K562 (cell line): ENCODE measurements around the gene SPAG17. TPM values are rescaled to one million over a fixed set of nuclear protein-coding genes. Genes with fewer than 3 reads are reported as not detected.

Source experiments
- ATAC-seq: fragments of 200-7000 bp; cut with Tn5 transposase; 3 replicates; pipeline ENCODE4 v1.9.1; 2020; ENCODE audit warnings: moderate library complexity
- BruUV-seq: library from RNA; stranded (reverse); fragments of 400-500 nt; replicated peaks from 2 replicates; lab custom pipeline; 2021; lab: Mats Ljungman, UMichigan
- CTCF ChIA-PET: fragments of 300-600 bp; formaldehyde crosslinking; extraction: SDS; loops from one replicate; lab custom pipeline; 2021; ENCODE audit warnings: low intra/inter-chr PET ratio; lab: Yijun Ruan, JAX
- POLR2A ChIA-PET: fragments of 300-600, 350-650 bp; sonication (Branson Sonifier 250); formaldehyde crosslinking; extraction: SDS; loops from one replicate; lab custom pipeline; 2021; ENCODE audit warnings: antibody characterized with exemption, inconsistent platforms; lab: Yijun Ruan, JAX
- DNase-seq, 4 experiments: peaks; one replicate each; pipeline versions ENCODE4 v3.0.0 to v3.0.0-alpha.2; 2011 to 2018; ENCODE audit warnings: low spot score in 3 of 4, mixed read lengths in 3 of 4; ENCODE audit errors: extremely low read depth in 1 of 4
- FAIRE-seq: peaks from 2 replicates; lab custom pipeline; 2011; peaks lifted over from hg19 to GRCh38; lab: Jason Lieb, UNC
- H2AFZ ChIP-seq: 2 replicates; pipeline ENCODE4 v1.6.0; 2011; ENCODE audit warnings: low read depth, low read length, control low read depth, inconsistent platforms
- H3K27ac ChIP-seq: fragments of 200-600 bp; 3 replicates; pipeline ENCODE4 v1.8.0; 2011; ENCODE audit warnings: low read depth, mild to moderate bottlenecking, control low read depth, inconsistent platforms, low read length, moderate library complexity, mixed read lengths; ENCODE audit errors: extremely low read depth
- H3K27me3 ChIP-seq, 2 experiments: fragments of 300-600 bp in 1 of 2; 2 replicates in 1 of 2; 3 replicates in 1 of 2; pipeline versions ENCODE4 v1.6.0 to v1.8.0; 2011; ENCODE audit warnings: inconsistent platforms in 2 of 2, low read length in 2 of 2, mild to moderate bottlenecking in 1 of 2, mixed read lengths in 1 of 2, moderate library complexity in 1 of 2; ENCODE audit not compliant: control insufficient read depth in 2 of 2, insufficient read depth in 2 of 2
- H3K36me3 ChIP-seq: fragments of 300-600 bp; 3 replicates; pipeline ENCODE4 v1.8.0; 2011; ENCODE audit warnings: mild to moderate bottlenecking, low read length, inconsistent platforms; ENCODE audit not compliant: control insufficient read depth, insufficient read depth
- H3K4me1 ChIP-seq, 2 experiments: fragments of 200-600 bp in 1 of 2; replicated peaks in 1 of 2; 2 replicates in 1 of 2; 3 replicates in 1 of 2; pipeline versions ENCODE4 v1.5.1 to v1.8.0; 2011; ENCODE audit warnings: inconsistent platforms in 2 of 2, low read length in 2 of 2, mild to moderate bottlenecking in 1 of 2, mixed read lengths in 1 of 2, moderate library complexity in 1 of 2; ENCODE audit not compliant: control insufficient read depth in 2 of 2, insufficient read depth in 2 of 2
- H3K4me2 ChIP-seq: 2 replicates; pipeline ENCODE4 v1.6.1; 2011; ENCODE audit warnings: low read length, control low read depth, inconsistent platforms, mixed read lengths; ENCODE audit not compliant: insufficient read depth
- H3K4me3 ChIP-seq: fragments of 200-600 bp; sonication (generic), shearing (Covaris generic); 2 replicates; pipeline ENCODE4 v1.5.1; 2016; ENCODE audit warnings: control low read depth, inconsistent platforms
- H3K79me2 ChIP-seq: fragments of 200-600 bp; 3 replicates; pipeline ENCODE4 v1.8.0; 2011; ENCODE audit warnings: low read length, inconsistent platforms; ENCODE audit not compliant: control insufficient read depth, insufficient read depth
- H3K9ac ChIP-seq, 2 experiments: 2 replicates each; pipeline versions ENCODE4 v1.6.0 to v1.6.1; 2011; ENCODE audit warnings: low read depth in 2 of 2, low read length in 2 of 2, control low read depth in 1 of 2, inconsistent platforms in 1 of 2, mild to moderate bottlenecking in 1 of 2, mixed read lengths in 1 of 2; ENCODE audit not compliant: insufficient read depth in 1 of 2
- H3K9me1 ChIP-seq: one replicate; pipeline ENCODE4 v1.6.0; 2011; ENCODE audit warnings: inconsistent platforms, mild to moderate bottlenecking, low read length, moderate library complexity; ENCODE audit not compliant: control insufficient read depth, insufficient read depth
- H3K9me3 ChIP-seq: replicated peaks from 2 replicates; pipeline ENCODE4 v1.5.1; 2011; ENCODE audit warnings: low read depth, low read length, inconsistent platforms; ENCODE audit not compliant: control insufficient read depth, insufficient read depth
- H4K20me1 ChIP-seq: replicated peaks from 2 replicates; pipeline ENCODE4 v1.6.1; 2011; ENCODE audit warnings: low read length, inconsistent platforms, mixed read lengths; ENCODE audit not compliant: control insufficient read depth, insufficient read depth
- ATF3 ChIP-seq, 2 experiments: fragments of 450-650 bp in 1 of 2; sonication (generic) in 1 of 2; formaldehyde crosslinking in 1 of 2; IDR thresholded peaks in 1 of 2; conservative IDR thresholded peaks in 1 of 2; 2 replicates each; pipeline versions ENCODE4 v1.6.1 to v1.8.1; 2016 to 2023; ENCODE audit warnings: mild to moderate bottlenecking in 2 of 2, moderate library complexity in 2 of 2, inconsistent platforms in 1 of 2, missing genetic modification reagents in 1 of 2
- CGGBP1 ChIP-seq: fragments of 250-450 bp; sonication (Bioruptor Pico); IDR thresholded peaks from 2 replicates; pipeline ENCODE4 v1.9.0; 2021; ENCODE audit warnings: mild to moderate bottlenecking
- CTCF ChIP-seq, 3 experiments: IDR thresholded peaks in 2 of 3; conservative IDR thresholded peaks in 1 of 3; 2 replicates each; pipeline ENCODE4 v1.5.1; 2011 to 2012; ENCODE audit warnings: low read length in 3 of 3, mild to moderate bottlenecking in 3 of 3, control low read depth in 2 of 3, improper control_type of control experiment in 1 of 3, inconsistent platforms in 1 of 3, low read depth in 1 of 3, mixed read lengths in 1 of 3, moderate library complexity in 1 of 3; ENCODE audit not compliant: insufficient read depth in 2 of 3
- DIDO1 ChIP-seq: fragments of 450-650 bp; IDR thresholded peaks from 2 replicates; pipeline ENCODE4 v1.6.1; 2016; ENCODE audit warnings: low read depth, missing biosample characterization, missing genetic modification characterization
- FOXA3 ChIP-seq, 2 experiments: fragments of 450-650 bp in 1 of 2; sonication (generic) in 1 of 2; formaldehyde crosslinking; IDR thresholded peaks in 1 of 2; conservative IDR thresholded peaks in 1 of 2; 2 replicates each; pipeline versions ENCODE4 v1.4.0 to v1.8.0; 2020 to 2022; ENCODE audit warnings: mild to moderate bottlenecking in 2 of 2, missing genetic modification reagents in 1 of 2
- FOXO4 ChIP-seq: fragments of 450-650 bp; formaldehyde crosslinking; IDR thresholded peaks from 2 replicates; pipeline ENCODE4 v1.4.0; 2020; ENCODE audit warnings: mild to moderate bottlenecking, moderate library complexity
- KDM2B ChIP-seq: fragments of 250-450 bp; sonication (Bioruptor Pico); IDR thresholded peaks from 2 replicates; pipeline ENCODE4 v1.8.0; 2021; ENCODE audit warnings: mild to moderate bottlenecking, moderate library complexity
- ZC3H4 ChIP-seq: sonication (generic); formaldehyde crosslinking; IDR thresholded peaks from 2 replicates; pipeline ENCODE4 v1.9.0; 2021; ENCODE audit warnings: missing genetic modification reagents, borderline replicate concordance
- ZNF124 ChIP-seq: sonication (generic); formaldehyde crosslinking; IDR thresholded peaks from 2 replicates; pipeline ENCODE4 v1.8.1; 2022; ENCODE audit warnings: missing genetic modification reagents
- WGBS: fragments of 100-300 bp; shearing (Covaris generic); methylation state at CpG from one replicate; pipeline ENCODE4 v1.1.6; 2016; ENCODE audit warnings: low coverage, mixed read lengths; ENCODE audit not compliant: insufficient coverage; ENCODE audit errors: missing lambda C conversion rate; 5-methylcytosine and 5-hydroxymethylcytosine counted together
- in situ Hi-C: fragments of 300-500 bp; cut with MboI; formaldehyde crosslinking; loops from 4 replicates; pipeline ENCODE4 v1.15.0; 2018; ENCODE audit warnings: inconsistent platforms, mixed read lengths
- intact Hi-C: fragments of 100-400 bp; cut with micrococcal nuclease; formaldehyde crosslinking; loops from 2 replicates; pipeline ENCODE4 v1.14.2; 2022
- polyA plus RNA-seq, 8 experiments: library from polyadenylated mRNA; depleted of rRNA in 4 of 8; stranded (reverse) in 5 of 8; unstranded in 3 of 8; fragments of >200 nt; fragmentation: Nextera tagmentation in 2 of 8; fragmentation: Illumina TruSeq in 1 of 8; extraction: Ambion mirVana in 2 of 8; extraction: Trizol in 1 of 8; gene quantifications; 2 replicates each; pipeline versions ENCODE4 v1.2.1 to v1.2.3, GENCODE V29; 2011 to 2014; ENCODE audit warnings: inconsistent platforms in 1 of 8, missing spikeins in 1 of 8
- total RNA-seq, 7 experiments: library from RNA; depleted of rRNA in 6 of 7; stranded (reverse); fragments of >200 nt in 6 of 7; fragmentation: Illumina TruSeq in 2 of 7; extraction: Trizol in 2 of 7; gene quantifications; 2 replicates each; pipeline versions ENCODE4 v1.2.1 to v1.2.3, GENCODE V29; 2011 to 2021; ENCODE audit warnings: low replicate concordance in 1 of 7

The SPAG17 gene
- total and polyA plus RNA-seq, 9 of the 15 experiments (the other 6 are each of a cell fraction or from before 2014, with no cell fraction given) = 0.07 to 2.1 (median 1.5) TPM

- intact Hi-C loops = no loop called here
- H4K20me1 ChIP-seq = no peaks in the 10 kb centered on the region
- no peak for ATAC-seq
- H3K36me3 ChIP-seq = no peaks in the 10 kb centered on the region
- no peak overlapping the region for H3K4me3 ChIP-seq
- DNase-seq = no peak
- in situ Hi-C loops = no loop called here
- no TSS peak for BruUV-seq
- no peak overlapping the region for H2AFZ ChIP-seq
- no peaks in the 10 kb centered on the region for H3K27me3 ChIP-seq
- ChIA-PET POLR2A (no interaction called here), CTCF (no interaction called here)
- H3K9me1 ChIP-seq = no peaks in the 10 kb centered on the region
- WGBS = 0% methylated on average over 6 of the region's 6 CpGs
- FAIRE-seq = no peak
- no peaks in the 10 kb centered on the region for H3K4me1 ChIP-seq
- TF ChIP-seq ZC3H4 (no peak), ATF3 (IDR thresholded peaks at IDR 0.05) (no peak), ATF3 (CRISPR knock-in tag; conservative IDR thresholded peaks at IDR 0.05) (no peak), FOXA3 (CRISPR knock-in tag; conservative IDR thresholded peaks at IDR 0.05 in 1 of 2, IDR thresholded peaks at IDR 0.05 in 1 of 2) (no peak), ZNF124 (no peak)
- H3K9ac ChIP-seq = no peak overlapping the region
- H3K4me2 ChIP-seq = no peak overlapping the region
- H3K27ac ChIP-seq = no peak overlapping the region
- H3K79me2 ChIP-seq = no peaks in the 10 kb centered on the region
- no peaks in the 10 kb centered on the region for H3K9me3 ChIP-seq
Measured at GRCh38 chr1:118209648-118210047, 24.6 kb upstream of the SPAG17 start.

- Histone ChIP-seq H3K4me1 (no peaks in the 10 kb centered on the region), H3K27ac (no peak overlapping the region), H3K79me2 (no peaks in the 10 kb centered on the region), H4K20me1 (no peaks in the 10 kb centered on the region), H3K9me3 (no peaks in the 10 kb centered on the region; the same call in 1 of the 2 replicates), H3K9ac (no peak overlapping the region), H3K9me1 (no peaks in the 10 kb centered on the region), H3K4me3 (no peak overlapping the region), H3K27me3 (no peaks in the 10 kb centered on the region), H3K36me3 (no peaks in the 10 kb centered on the region), H3K4me2 (no peak overlapping the region), H2AFZ (no peak overlapping the region)
- ChIA-PET CTCF (interaction anchor here (1.1 kb wide), 1 partner anchor 53 kb away, joined by 3 read pairs; no protein-coding TSS in a partner anchor), POLR2A (no interaction called here)
- no TSS peak for BruUV-seq
- DNase-seq (no peak), ATAC-seq (no peak), FAIRE-seq (no peak)
- intact Hi-C loops (no loop called here), in situ Hi-C loops (no loop called here)
- TF ChIP-seq DIDO1 (tag) = no peak
- TF ChIP-seq CTCF (IDR thresholded peaks at IDR 0.05 in 2 of 3, conservative IDR thresholded peaks at IDR 0.05 in 1 of 3; ENCODE audit: insufficient read depth in 2 of 3, low read depth in 1 of 3, low read length in 3 of 3) = no peak
- no peak for TF ChIP-seq FOXO4 (CRISPR knock-in tag)
- no peak for TF ChIP-seq KDM2B (CRISPR knock-in tag)
- no peak for TF ChIP-seq CGGBP1 (CRISPR knock-in tag)
Measured at GRCh38 chr1:118206966-118207365, 21.9 kb upstream of the SPAG17 start.
